Inferior parietal cortex (tissue), 1 donor: ENCODE measurements around the gene DAAM1.

Source experiments
- DNase-seq: peaks from one replicate; pipeline ENCODE4 v3.0.0-alpha.2; 2016; ENCODE audit errors: extremely low spot score

The DAAM1 gene

DNA sequence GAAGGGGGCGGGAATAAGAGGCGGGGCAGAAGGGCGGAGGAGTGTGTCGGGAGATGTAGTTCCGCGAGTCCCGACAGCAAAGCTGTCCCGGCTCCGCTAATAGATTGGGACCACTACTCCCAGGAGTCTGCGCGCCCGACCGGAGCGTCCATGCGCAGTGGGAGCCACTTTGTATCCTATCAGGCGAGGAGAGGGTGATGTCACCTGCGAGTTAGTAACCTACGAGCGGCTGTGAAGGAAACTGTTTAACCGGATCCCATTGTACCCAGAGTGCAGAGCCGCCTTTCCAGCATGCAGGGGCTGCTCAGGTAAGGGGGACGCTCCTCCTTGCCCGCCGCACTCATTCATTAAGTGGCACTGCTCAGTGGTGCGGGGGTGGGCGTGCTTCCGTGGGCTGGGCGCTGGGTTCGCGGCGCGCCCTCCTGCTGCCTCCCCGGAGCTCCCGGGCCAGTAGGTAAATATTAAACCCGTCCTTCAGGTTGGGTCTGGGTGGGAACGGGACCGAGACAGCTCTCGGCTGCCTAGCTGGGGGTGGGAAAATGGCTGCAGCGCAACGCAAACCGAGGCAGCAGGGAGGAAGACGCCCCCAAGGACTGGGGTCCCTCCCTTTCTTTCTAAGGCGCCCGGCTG lies at the start of gene DAAM1:
Gene DAAM1 (plus strand): TSS at position 207 of the 630 bp plus-strand sequence. CDS start 74,811 bp downstream, outside the sequence.
- peak; percentile 99 for DNase-seq

- DNase-seq: no peak
Observed at GRCh38 chr14:59139324-59139723, 49.1 kb upstream of the DAAM1 start.

DNA sequence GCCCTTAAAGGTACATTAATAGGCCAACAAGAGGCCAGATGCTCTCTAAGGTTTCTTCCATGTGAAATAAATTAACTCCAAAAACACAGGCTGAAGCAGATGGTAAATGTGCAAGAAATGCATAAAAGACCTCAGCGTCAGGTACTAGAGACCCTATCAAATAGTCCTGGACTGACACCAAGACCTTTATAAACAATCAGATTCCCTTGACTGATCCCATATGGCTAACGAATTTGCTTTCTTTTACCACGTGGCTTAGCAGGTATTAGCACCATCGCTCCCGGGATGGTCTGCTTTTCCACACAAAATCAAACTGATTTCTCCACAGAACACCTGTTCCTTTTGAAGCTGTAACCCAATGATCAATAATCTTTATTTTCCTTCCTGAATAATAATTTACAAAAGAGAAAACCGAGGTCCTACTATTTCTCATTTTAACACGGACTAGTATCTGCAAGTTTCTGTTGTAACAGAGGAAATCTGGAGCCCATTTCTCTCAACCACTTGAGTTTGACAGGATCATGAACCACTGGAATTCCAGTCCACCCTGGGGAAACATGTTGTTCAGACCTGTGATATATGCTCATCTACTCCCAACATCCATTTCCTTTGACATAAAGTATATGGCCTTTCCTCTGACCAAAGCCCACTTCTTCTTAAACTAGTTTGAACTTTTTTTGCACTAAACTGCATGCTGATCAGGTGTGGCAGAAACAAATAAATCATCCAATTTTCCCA lies 48.2 kb upstream of the DAAM1 start:
- no peak for DNase-seq

DNA sequence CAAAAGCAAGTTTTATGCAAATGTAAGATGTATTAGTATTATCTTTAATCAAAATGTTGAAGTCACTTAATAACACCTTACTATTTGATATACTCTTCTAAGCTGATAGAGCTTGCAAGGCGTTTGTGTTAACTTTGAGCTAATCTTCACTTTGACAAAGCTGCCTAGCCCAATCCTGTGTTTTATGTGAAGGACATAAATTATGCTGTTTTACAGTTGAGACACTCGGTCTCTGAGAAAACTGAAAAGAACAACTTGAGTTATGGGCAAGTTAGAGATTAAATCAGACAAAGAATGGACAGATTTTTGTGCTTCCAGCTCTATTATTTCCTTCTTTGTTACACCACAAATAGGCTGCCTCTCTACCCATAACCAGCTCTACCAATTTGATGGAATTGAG lies 42.0 kb upstream of the DAAM1 start:
- DNase-seq: no peak

DNA sequence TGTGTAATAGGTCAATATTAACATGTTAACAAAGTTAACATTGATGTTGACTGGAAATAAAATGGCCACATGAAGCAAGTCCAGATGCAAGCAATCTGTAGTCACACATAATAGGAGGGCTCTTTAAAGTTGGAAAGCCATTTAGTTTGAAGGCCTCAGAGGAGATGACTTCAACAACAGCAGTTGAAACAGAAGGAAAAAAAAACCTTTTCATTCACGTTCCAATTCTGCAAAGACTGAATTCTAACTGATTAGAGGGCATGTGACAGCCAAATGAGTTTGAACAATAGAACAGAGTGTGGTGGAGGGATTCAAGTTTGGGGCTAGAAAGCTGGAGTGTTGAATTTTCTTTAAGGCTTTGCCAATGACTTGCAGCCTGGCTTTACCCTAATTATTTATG lies 41.5 kb upstream of the DAAM1 start:
- DNase-seq: no peak

- DNase-seq: no peak
Observed at GRCh38 chr14:59148334-59148900, 40.0 kb upstream of the DAAM1 start.

DNA sequence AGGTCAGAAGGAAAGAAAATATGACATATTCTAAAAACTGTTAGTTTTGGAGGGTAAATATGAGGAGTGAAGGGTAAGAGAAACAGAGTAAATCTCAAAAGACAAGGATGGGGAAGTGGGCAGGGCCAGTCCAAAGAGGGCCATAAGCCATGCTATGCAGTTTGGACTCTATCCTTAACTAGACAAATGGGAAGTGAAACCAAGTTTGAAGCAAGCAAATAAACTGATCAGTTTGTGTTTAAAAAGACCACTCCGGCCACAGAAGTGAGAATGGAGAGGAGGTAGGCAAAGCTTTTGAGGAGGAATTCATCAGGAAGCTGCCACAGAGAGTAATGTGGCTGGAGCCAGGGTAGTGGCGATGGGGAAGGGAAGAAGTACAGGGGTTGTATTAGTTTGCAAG lies 37.5 kb upstream of the DAAM1 start:
- DNase-seq: no peak

GRCh38 chr14:59154373-59154772 lies 34.1 kb upstream of the DAAM1 start:
- no peak for DNase-seq

DNA sequence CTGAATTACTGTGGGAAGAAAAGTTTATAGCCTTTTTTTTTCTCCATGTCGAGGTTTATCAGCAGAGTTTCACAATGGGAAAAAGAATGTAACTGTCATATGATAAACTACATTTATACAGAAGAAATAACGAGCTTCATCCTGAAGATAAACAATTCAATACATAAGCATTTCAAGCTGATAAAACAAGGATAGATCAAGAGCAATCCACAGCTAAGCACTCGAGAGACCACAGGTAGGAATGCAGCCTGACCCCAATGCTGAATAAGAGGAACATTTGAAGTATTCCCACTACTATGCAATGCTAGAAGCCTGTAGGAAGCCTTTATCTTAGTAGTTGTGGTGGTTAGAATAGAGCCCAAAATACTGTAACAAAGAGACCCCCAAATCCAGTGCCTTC lies 32.6 kb upstream of the DAAM1 start:
- DNase-seq: no peak

- DNase-seq: no peak
Observed at GRCh38 chr14:59159169-59159568, 29.3 kb upstream of the DAAM1 start.

DNA sequence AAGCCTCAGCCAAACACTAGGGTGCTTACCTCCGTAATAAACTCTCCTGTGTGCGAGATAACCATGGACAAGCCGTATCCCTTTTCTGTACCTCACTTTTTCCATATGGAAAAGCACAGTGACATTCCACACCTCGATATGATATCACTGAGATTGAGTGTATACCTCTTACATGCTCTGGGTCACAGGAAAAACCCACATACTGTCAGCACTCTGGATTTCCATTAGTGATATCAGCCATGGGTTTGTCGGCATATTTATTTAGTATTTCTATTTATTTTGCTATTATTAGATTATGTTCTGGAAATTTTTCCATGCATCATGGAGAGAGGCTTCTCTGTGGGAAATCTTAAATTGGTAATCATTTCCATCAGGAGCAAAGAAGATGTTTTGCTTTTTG lies 28.0 kb upstream of the DAAM1 start:
- DNase-seq: no peak

GRCh38 chr14:59161561-59162175 lies 26.8 kb upstream of the DAAM1 start:
- DNase-seq: peak; percentile 26

DNA sequence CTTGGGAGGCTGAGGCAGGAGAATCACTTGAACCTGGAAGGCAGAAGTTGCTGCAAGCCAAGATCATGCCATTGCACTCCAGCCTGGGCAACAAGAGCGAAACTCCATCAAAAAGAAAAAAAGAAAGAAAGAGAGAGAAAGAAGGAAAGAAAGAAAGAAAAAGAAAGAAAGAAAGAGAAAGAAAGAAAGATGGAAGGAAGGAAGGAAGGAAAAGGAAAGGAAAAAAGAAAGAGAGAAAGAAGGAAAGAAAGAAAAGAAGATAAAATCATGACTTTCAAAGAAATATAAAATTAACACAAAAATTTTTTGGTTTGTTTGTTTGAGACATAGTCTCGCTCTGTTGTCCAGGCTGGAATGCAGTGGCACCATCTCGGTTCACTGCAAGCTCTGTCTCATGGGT lies 22.2 kb upstream of the DAAM1 start:
- no peak for DNase-seq

DNA sequence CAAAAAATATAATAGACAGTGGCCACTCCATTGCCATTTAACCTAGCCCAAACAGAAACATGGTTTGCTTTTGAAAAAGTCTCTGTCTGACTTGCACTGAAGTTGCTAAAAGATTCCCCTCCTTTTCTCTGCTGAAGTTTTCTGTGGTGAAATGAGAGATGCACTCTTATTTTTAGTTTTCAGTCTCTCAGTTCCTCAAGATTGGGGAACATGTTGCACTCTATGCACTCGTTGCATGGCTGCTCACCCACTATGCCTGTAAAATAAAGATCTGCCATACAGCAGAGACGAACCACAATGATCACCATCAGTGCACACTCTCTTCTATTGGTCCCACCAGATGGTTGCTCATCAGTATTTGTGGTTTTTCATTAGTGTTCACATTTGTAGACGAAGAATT lies 13.1 kb upstream of the DAAM1 start:
- no peak for DNase-seq

GRCh38 chr14:59176765-59177164 lies 11.7 kb upstream of the DAAM1 start:
- no peak for DNase-seq

DNA sequence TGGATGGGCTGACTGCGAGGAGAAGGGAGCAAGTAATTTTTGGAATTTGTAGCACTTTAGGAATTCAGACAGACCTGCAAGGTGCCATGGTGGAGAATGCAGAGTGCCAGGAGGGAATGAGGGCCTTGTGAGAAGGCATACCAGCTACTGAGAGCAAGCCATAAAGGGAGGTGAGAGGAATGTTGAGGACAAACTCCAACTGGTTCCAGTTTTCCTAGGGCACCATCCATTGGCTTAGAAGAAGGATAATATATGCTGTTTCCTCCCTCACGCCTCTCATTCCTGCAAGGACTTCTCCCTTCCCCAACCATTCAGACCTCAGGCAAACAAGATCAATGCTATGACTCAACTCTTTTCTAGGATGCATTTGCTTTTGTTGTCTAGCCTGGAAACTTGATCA lies 11.2 kb upstream of the DAAM1 start:
- no peak for DNase-seq

DNA sequence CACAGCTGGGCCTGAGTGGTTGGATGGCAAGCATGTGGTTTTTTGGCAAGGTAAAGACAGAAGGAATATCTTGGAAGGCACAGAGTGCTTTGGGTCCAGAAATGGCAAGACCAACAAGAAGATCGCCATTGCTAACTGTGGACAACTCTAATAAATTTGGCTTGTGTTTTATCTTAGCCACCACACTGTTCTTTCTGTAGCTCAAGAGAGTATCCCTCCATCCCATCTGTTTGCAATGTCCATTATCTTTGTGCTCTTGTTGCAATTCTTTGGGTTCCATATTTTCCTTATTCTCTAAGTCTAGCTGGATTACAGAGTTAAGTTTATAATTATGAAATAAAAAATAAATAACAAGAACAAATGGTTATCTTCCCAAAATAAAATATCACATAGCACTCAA lies 6.7 kb upstream of the DAAM1 start:
- DNase-seq: no peak

GRCh38 chr14:59182641-59183040 lies 5.8 kb upstream of the DAAM1 start:
- DNase-seq: no peak

GRCh38 chr14:59183150-59183549 lies 5.3 kb upstream of the DAAM1 start:
- no peak for DNase-seq

- no peak for DNase-seq
Observed at GRCh38 chr14:59184396-59184795, 4.1 kb upstream of the DAAM1 start.

- DNase-seq: no peak
Observed at GRCh38 chr14:59185676-59186075, 2.8 kb upstream of the DAAM1 start.

DNA sequence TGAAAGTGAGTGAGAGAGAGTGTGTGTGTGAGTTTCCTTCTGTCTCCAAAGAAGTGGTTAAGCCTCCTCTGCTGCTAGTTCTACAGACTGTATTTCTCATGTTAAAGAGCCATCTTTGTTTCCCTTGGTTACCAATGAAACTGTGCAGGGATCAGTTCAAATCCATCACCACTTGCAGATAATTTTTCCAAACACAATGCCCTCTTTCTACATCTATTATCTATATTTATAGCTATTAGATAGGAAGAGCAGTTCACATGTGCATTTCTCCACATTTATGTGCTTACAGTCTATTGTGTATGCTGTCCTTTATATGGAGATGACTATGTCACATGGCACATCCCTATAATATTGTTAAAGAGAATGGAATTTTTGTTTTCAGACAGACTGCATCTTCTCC lies 2.2 kb upstream of the DAAM1 start:
- no peak for DNase-seq

DNA sequence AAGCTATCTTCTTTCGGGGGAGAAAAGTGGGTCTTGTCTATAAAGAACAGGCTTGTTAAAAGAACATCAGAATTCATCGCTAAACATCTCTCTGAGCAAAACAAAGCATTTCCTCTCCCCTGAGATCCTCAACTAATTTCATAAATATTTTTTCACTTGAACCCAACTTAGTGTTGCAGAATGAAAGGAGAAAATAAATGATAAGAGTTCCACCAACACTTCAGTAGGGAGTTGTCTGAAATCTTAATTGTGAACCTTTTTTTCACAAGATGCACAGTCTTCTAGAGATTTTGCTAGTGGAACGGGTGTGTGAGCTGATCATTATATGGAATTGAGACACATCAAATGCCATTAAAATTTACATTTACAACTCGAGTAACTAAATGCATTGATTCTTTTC lies 1.3 kb upstream of the DAAM1 start:
- no peak for DNase-seq
